GM18505 (cell line): ENCODE data around the gene ITCH.
A peak's percentile ranks its signal among the peaks of the same experiment; 100 is the strongest.
"Not testable (repeated sequence)": the region's sequence is repeated elsewhere in the genome, so short reads cannot be mapped to it uniquely, and the experiment has no call there.

ENCODE experiments used
- ATAC-seq: cut with Tn5 transposase; IDR thresholded peaks from one replicate; pipeline ENCODE4 v1.9.1; 2021; ENCODE audit not compliant: unreplicated experiment
- POLR2A ChIP-seq: IDR thresholded peaks from 4 replicates; pipeline ENCODE4 v1.6.1; 2011; ENCODE audit warnings: borderline replicate concordance; ENCODE audit not compliant: insufficient read depth, insufficient read length; ENCODE audit errors: extremely low read depth

ITCH gene

DNA sequence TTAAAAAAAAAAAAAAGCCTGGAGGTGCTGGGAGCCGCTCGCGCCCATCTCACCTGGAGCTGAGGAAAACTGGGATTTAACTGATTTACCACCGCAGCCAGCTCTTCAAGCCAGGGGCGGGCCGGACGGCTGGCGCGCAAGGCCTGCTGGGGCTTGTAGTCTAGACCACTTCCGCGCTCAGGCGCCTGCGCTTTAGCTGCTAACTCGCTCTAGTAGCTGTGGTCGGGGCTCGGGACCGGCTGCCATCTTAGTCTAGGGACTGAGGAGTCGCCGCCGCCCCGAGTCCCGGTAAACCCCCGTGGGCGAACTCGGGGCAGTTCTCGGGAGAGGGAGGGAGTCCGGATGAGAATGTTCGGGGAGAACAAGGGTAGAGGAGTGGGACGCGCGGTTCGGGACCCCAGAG is at the start of gene ITCH:
TSS of gene ITCH (plus strand) at position 212 of the 403 bp plus-strand sequence. CDS start 30,539 bp downstream, outside the sequence.
- peak; percentile 81 for ATAC-seq
- TF ChIP-seq POLR2A = peak; percentile 88

DNA sequence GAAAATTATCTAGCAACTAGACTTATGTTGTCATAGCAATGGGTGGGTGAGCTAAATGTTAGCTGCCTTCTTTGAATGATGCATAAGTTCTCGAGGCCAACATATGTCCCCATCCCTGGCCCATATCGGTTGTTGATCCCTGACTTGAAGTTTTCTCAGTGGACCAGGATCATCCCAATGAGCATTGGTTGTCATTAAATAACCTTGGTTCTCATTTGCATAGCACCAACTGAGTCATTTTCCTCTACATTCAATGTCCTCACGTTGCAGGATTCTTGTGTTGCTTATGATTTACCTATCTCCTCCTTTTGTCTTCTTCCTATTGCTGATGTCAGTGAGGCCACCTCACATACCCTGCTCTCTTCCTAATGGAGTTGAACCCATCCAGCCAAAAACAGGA is 47.8 kb upstream of the ITCH start:
- ATAC-seq = no peak
- TF ChIP-seq POLR2A = no peak

DNA sequence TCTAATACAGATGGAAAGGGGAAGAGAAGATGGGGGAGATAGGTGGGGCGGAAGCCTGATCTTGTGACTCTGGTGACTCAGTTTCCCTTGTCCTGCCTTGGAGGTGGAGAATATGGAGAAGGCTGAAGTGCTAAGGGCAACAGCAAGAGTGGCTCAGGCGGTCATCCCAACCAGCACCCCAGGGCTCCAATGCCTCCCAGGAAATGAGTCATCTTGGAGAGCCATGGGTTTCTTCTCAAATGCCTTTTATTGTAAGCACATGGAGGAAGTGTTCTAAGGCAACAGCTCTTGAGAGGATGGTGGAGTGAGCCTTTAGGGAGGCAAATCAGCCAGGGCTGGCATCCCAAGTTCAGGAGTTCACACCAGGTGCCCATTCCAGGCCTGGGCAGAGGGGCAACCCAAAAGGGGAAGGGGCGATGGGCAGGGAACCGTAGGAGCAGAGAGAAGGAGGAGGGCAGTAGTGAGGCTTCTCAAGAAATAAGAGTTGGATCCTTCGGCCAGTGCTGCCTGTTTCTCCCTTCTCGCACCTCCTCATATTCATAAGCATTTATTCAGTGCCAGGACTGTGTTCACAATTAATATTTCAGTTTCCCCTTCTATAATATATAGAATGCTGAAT is 46.8 kb upstream of the ITCH start:
- no peak for TF ChIP-seq POLR2A
- ATAC-seq = no peak

DNA sequence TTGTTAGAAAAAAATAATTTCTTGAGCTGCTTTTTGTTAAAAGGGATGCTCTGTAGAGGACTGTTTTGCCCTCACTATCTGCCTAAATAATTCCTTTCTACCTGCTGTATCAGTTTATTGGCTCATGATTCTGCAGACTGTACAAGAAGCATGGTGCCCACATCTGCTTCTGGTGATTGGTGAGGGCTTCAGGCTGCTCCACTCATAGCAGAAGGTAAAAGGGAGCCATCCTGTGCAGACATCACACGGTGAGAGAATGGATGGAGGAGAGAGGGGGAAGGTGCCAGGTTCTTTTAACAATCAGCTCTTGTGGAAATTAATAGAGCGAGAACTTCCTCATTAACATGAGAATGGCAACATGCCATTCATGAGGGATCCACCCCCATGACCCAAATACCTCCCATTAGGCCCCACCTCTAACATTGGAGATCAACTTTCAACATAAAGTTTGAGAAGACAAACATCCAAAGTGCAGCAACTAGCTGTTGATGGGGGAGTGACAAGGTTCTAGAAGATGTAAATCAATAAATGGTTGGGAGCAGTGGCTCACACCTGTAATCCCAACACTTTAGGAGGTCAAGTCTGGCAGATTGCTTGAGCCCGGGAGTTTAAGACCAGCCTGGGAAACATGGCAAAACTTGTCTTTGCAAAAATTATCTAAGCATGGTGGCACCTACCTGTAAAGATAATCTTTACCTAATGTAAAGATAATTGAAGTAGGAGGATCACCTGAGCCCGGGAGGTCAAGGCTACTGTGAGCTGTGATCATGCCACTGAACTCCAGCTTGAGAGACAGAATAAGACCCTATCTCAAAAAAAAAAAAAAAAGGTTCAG is 44.2 kb upstream of the ITCH start:
- ATAC-seq = no peak

DNA sequence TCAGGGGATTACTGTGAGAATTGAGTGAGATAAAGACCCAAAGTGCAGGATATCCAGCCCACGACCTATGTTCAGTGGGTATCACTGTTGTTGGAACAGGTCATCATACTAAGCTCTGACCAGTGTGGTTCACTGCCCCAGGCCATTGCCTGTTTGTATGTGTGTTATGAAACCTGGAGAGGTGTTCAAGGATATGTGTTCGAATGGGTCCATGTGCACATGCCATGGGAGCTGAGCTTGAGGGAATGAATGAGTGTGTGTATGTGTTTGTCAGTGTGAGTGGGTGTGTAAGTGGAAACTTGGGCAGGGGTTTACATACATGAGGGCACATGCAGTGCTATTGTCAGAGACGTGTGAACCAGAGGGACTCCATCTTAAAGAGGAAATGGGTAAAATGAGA is 42.2 kb upstream of the ITCH start:
- no peak for ATAC-seq
- no peak for TF ChIP-seq POLR2A

More for the DNA sequence above, 44.2 kb upstream of the ITCH start:
- no peak for TF ChIP-seq POLR2A

DNA sequence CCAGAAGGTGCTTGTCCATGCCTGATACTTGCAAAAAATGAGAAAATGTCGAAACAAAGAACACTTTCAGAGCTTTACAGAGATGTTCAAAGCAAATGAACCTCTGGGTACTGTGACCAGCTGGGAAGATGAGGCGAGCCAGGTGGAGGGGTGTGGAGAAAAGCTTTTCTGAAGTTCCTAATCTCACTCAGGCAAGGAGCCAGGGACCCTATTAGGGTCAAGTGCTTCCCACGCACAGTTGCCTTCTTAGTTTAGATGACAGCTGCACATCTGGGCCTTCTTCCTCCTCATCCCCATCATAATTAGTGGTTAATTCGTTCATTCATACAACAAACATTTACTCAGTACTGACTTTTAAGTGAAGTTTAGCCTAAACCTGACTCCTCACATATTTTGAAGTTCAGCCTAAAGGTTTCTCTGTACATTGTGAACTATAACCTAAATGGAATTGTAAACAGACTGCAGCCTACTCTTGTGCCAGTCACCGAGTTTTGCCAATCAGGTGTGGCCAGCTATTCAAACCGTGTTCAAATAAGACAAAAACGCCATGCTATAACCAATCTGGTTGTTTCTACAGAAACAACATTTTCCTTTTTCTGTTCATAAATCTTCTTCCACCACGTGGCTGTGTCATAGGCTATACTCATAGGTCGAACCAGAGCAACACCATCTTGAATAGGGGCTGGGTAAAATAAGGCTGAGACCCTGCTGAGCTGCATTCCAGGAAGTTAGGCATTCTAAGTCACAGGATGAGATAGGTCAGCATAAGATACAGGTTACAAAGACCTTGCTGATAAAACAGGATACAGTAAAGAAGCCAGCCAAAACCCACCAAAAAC is 40.6 kb upstream of the ITCH start:
- no peak for ATAC-seq
- no peak for TF ChIP-seq POLR2A

DNA sequence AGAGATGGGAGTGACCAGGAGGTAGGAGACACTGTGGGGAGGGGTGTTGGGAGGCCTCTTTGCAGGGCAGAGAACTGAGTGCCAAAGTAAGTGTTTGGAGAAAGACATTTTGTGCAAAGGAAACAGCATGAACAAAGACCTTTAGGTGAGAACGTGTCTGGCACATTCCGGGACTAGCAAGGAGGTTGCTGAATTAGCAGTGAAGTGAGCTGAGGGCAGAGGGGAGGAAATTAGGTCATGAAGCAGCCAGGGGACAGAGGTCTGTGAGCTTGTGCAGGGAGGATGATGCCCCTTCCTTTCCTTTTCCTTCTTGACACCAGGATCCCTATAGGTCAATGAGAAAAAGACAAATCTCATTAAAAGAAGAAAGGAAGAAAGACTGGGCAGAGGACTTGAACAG is 38.5 kb upstream of the ITCH start:
- ATAC-seq = no peak
- no peak for TF ChIP-seq POLR2A

DNA sequence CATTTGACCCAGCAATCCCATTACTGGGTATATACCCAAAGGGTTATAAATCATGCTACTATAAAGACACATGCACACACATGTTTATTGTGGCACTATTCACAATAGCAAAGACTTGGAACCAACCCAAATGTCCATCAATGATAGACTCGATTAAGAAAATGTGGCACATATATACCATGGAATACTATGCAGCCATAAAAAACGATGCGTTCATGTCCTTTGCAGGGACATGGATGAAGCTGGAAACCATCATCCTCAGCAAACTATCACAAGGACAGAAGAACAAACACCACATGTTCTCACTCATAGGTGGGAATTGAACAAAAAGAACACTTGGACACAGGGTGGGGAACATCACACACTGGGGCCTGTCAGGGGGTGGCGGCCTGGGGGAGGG is 34.9 kb upstream of the ITCH start:
- ATAC-seq = not testable (repeated sequence)

DNA sequence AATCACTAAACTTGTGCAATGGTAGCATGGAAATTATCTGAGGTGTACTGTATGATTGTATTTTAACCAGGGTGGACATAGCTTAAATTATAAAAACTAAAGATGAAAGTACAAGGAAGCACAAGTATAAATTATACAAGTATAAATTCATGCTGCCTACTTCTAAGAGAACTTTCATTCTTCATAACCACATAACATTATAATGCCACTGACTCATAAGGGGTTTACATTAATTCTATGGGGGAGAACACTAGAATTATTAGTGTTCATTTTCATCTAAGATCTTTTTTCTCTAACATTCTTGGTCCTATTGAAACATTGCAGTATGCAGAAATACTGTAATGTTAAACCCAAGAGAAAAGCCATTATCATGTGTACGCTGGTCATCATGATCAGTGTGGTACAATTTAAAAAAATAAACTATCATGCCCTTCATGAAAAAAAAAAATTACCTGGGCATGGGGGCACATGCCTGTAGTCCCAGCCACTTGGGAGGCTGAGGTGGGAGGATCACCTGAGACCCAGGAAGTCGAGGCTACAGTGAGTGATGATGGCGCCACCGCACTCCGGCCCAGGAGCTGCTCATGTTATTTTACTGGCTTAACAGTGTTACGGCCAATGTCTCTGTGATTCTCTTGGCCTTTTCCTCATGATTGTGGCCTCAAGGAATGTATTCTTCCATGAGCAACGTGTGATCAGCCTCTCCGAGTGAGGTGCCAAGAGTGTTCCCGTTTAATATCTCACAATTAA is 34.0 kb upstream of the ITCH start:
- no peak for ATAC-seq
- no peak for TF ChIP-seq POLR2A

DNA sequence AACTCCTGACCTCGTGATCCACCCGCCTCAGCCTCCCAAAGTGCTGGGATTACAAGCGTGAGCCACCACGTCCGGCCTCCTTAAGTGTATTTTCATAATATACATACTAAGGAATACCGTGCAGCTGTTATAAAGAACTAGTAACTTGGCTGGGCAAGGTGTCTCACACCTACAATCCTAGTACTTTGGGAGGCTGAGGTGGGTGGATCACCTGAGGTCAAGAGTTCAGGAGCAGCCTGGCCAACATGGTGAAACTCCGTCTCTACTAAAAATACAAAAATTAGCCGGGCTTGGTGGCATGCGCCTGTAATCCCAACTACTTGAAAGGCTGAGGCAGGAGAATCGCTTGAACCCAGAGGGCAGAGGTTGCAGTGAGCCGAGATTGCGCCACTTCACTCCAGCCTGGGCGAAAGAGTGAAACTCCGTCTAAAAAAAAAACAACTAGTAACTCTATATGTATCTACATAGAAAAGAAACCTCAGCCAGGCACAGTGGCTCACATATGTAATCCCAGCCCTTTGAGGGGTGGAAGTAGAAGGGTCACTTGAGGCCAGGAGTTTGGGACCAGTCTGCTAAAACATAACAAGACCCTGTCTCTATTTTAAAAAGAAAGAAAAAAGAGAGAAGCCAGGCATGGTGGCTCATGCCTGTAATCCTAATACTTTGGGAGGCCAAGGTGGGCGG is 32.1 kb upstream of the ITCH start:
- not testable (repeated sequence) for ATAC-seq

DNA sequence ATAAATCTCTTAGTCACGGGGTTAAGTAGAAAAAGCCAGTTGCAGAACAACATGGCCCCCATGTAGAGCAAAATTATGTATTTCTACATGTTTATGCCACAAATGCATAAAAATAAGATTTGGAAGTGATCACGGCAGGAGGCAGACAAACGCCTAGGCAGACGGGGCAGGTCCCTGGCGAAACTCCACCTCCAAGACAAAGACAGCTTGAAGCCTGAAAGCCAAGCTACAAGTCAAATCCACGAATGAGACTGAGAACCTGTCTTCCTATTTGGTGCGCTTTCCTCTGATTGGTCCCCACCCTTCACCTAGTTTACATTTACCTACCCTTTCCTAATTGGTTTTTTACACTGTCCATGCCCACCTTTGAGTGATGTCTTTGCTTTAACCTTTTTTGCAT is 31.2 kb upstream of the ITCH start:
- TF ChIP-seq POLR2A = no peak
- no peak for ATAC-seq

DNA sequence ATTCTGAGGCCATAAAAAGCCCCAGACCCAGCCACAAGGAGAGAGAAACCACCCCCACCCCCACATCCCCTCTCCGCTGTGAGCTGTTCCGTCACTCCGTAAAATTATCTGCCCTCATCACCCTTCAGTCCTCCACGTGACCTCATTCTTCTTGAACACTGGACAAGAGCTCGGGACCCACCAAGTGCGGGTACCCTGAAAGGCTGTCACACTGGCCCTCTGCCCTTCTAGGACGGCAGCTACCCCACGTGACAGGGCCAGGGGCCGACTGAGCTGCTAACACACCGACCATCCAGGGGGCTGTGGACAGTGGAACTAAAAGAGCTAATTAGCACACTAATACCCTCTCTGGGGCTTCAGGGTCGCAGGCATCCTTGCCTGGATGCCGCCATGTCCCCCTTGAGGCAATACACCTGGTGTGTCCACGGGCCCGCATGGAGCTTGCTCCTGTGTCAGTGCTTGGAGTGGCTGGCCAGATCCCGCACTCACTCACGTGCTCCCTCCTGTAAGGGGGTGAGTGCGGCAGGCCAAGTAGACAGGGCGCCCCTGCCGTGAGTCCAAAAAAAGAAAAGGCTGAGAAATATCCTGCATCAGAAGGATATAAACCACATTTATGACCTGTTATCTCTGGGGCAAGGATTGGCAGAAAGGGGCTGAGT is 30.7 kb upstream of the ITCH start:
- no peak for ATAC-seq
- no peak for TF ChIP-seq POLR2A
